ENCODE results near the gene TTLL11.

The TTLL11 gene

GRCh38 chr9:121944711-121945191 is 148.4 kb downstream of the TTLL11 start:
- DNase-seq (ENCODE audit: low read depth in 1 of 2, low spot score in 1 of 2), result no peak

- no peak for DNase-seq (ENCODE audit: low read depth in 1 of 2, low spot score in 1 of 2)
These were observed 149.6 kb downstream of the TTLL11 start for GRCh38 chr9:121943463-121943862.

- DNase-seq (ENCODE audit: low read depth in 1 of 2, low spot score in 1 of 2), result no peak
These were observed 150.2 kb downstream of the TTLL11 start for GRCh38 chr9:121942866-121943382.

GRCh38 chr9:121942313-121942712 is 150.8 kb downstream of the TTLL11 start:
- DNase-seq (ENCODE audit: low read depth in 1 of 2, low spot score in 1 of 2), result no peak

GRCh38 chr9:121939643-121940042 is 153.5 kb downstream of the TTLL11 start:
- no peak for DNase-seq (ENCODE audit: low read depth in 1 of 2, low spot score in 1 of 2)

GRCh38 chr9:121938621-121939020 is 154.5 kb downstream of the TTLL11 start:
- no peak for DNase-seq (ENCODE audit: low read depth in 1 of 2, low spot score in 1 of 2)

GRCh38 chr9:121937240-121937639 is 155.9 kb downstream of the TTLL11 start:
- no peak for DNase-seq (ENCODE audit: low read depth in 1 of 2, low spot score in 1 of 2)

GRCh38 chr9:121935739-121936138 is 157.4 kb downstream of the TTLL11 start:
- DNase-seq (ENCODE audit: low read depth in 1 of 2, low spot score in 1 of 2), result no peak

GRCh38 chr9:121930956-121931355 is 162.2 kb downstream of the TTLL11 start:
- DNase-seq (ENCODE audit: low read depth in 1 of 2, low spot score in 1 of 2), result no peak

GRCh38 chr9:121929893-121930875 is 162.9 kb downstream of the TTLL11 start:
- DNase-seq (ENCODE audit: low read depth in 1 of 2, low spot score in 1 of 2), result no peak

GRCh38 chr9:121927636-121928035 is 165.5 kb downstream of the TTLL11 start:
- DNase-seq (ENCODE audit: low read depth in 1 of 2, low spot score in 1 of 2), result no peak

GRCh38 chr9:121927081-121927480 is 166.0 kb downstream of the TTLL11 start:
- no peak for DNase-seq (ENCODE audit: low read depth in 1 of 2, low spot score in 1 of 2)

GRCh38 chr9:121926351-121926801 is 166.7 kb downstream of the TTLL11 start:
- no peak for DNase-seq (ENCODE audit: low read depth in 1 of 2, low spot score in 1 of 2)

GRCh38 chr9:121925935-121926334 is 167.2 kb downstream of the TTLL11 start:
- DNase-seq (ENCODE audit: low read depth in 1 of 2, low spot score in 1 of 2), result no peak

GRCh38 chr9:121924700-121925099 is 168.4 kb downstream of the TTLL11 start:
- DNase-seq (ENCODE audit: low read depth in 1 of 2, low spot score in 1 of 2), result no peak

- no peak for DNase-seq (ENCODE audit: low read depth in 1 of 2, low spot score in 1 of 2)
These were observed 171.7 kb downstream of the TTLL11 start for GRCh38 chr9:121921444-121921843.

GRCh38 chr9:121917375-121918335 is 175.5 kb downstream of the TTLL11 start:
- no peak for DNase-seq (ENCODE audit: low read depth in 1 of 2, low spot score in 1 of 2)

GRCh38 chr9:121915304-121915625 is 177.8 kb downstream of the TTLL11 start:
- no peak for DNase-seq (ENCODE audit: low read depth in 1 of 2, low spot score in 1 of 2)

- no peak for DNase-seq (ENCODE audit: low read depth in 1 of 2, low spot score in 1 of 2)
These were observed 178.4 kb downstream of the TTLL11 start for GRCh38 chr9:121914604-121915303.

- no peak for DNase-seq (ENCODE audit: low read depth in 1 of 2, low spot score in 1 of 2)
These were observed 179.0 kb downstream of the TTLL11 start for GRCh38 chr9:121914017-121914595.
